ENCODE data around the gene SLITRK3.

GRCh38 chr3:165162883-165163282 lies 33.3 kb downstream of the SLITRK3 start:
- TF ChIP-seq CTCF (IDR thresholded peaks at IDR 0.05) (no peak), POLR2AphosphoS5 (IDR thresholded peaks at IDR 0.05; ENCODE audit: insufficient read depth in 1 of 2, low read depth in 1 of 2) (no peak)

Measured in vagina (tissue), 2 donors.